NCI-H748 (cell line): ENCODE measurements around the gene CXADR.
"Not testable (repeated sequence)": the region's sequence is repeated elsewhere in the genome, so short reads cannot be mapped to it uniquely, and the experiment has no call there.

Source experiments
- DNase-seq: peaks from one replicate; lab custom pipeline; 2025; ENCODE audit not compliant: unreplicated experiment; lab: John Stamatoyannopoulos, UW

Gene CXADR

DNA sequence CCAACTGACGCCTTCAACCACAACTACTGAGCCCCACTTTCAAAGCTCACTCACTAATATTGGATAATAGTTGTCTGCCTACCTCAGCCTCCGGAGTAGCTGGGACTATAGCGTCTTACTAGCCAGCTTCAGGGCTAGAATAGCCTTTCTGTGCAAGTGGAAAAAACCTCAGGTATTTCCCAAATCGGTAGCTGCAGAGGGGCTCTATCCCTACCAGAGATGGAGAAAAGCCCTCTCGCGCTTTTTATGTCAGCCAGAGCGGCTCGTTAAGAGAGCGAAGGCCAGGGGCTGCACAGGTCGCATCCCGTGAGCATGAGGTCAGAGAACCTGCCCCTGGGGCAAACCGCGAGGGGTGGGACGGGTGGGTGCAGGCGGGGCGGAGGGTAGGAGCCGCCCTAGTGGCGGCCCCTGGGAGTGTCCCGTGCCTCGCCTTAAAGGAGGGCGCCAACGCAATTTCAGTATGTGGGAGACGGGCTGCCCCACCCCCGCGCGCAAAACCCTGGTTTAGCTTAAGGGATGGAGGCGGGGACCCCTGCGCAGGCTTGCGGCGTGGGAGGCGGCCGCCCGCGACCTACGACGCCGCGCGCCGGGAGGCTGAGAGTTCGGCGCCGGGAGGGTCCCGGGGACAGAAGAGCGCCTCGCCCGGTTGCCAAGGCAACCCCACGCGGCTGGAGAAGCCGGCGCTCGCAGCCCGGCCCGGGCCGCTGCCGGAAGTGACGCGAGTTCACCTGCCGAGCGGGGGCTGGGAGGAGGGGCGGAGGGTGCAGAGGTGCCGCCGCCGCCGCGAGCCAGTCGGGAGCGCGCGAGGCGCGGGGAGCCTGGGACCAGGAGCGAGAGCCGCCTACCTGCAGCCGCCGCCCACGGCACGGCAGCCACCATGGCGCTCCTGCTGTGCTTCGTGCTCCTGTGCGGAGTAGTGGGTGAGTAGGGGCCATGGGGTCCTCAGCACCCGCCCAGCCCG, at the start of gene CXADR:
Gene CXADR, plus strand, starts transcription at position 791 of the 961 bp plus-strand sequence. Its CDS starts 87 bp downstream, at position 878.
- DNase-seq, result peak; percentile 94

DNA sequence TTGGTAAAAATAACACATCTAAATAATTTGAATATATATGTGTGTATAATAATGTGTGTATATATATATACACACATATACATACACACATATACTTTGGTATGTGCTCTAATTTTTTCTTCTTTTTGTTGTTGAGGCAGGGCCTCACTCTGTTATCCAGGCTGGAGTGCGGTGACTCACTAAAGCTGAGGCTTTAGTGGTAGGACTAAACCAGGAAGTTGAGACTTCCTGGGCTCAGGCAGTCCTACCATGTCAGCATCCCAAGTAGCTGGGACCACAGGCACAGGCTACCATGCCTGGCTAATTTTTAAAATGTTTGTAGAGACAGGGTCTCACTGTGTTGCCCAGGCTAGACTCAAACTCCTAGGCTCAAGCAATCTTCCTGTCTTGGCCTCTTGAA, 46.7 kb upstream of the CXADR start:
- no peak for DNase-seq

- no peak for DNase-seq
Observed at GRCh38 chr21:17467392-17467791, 45.5 kb upstream of the CXADR start.

DNA sequence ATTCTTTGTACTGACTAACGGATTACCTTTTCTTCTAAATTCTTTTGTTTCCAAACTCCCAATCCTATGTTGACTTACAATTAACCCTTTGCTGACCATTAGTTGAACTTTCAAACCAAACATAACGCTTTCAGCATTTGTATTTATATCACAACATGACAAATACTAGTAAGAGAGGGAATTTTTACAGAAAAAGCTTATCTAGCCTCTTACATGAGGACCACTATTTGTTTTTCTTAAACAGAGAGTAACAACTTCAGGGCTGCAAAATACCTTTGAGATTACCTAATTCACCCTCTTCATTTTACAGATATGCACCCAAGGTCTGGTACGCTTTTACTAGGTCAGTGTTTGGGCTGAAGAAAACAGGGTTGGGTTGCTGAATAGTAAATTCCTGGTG, 45.0 kb upstream of the CXADR start:
- DNase-seq, result no peak

GRCh38 chr21:17468698-17469097, 44.1 kb upstream of the CXADR start:
- DNase-seq, result no peak

- no peak for DNase-seq
Observed at GRCh38 chr21:17469727-17470126, 43.1 kb upstream of the CXADR start.

- no peak for DNase-seq
Observed at GRCh38 chr21:17472182-17472581, 40.7 kb upstream of the CXADR start.

DNA sequence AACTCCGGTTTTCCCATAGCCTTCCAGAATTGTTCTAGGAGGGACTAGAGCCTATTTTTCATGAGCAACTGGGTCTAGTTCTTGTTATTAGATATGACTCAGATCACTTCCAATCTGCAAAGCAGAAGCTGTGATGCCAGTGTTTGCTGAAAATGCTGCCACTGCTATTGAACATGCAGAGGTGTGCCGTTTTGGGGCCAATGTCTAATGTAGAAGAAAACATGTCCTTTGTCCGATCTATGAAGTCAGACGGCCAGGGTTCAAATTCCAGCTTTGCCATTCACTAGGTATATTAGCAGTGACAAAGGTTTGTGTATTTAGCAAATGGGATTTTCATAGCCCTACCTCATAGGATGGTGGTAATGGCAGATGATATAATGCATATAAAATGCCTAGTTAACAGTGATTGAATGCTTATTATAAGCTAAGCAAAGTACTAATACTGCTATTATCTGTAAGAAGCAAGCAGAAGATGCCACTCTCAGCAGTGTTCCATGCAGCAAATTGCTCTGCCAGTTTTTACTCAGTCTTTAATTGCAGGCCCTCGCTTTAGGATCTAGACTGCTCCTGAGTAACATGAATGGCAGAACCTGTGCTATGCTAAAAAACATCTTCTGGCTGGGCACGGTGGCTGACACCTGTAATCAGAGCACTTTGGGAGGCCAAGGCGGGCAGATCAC, 40.1 kb upstream of the CXADR start:
- no peak for DNase-seq

DNA sequence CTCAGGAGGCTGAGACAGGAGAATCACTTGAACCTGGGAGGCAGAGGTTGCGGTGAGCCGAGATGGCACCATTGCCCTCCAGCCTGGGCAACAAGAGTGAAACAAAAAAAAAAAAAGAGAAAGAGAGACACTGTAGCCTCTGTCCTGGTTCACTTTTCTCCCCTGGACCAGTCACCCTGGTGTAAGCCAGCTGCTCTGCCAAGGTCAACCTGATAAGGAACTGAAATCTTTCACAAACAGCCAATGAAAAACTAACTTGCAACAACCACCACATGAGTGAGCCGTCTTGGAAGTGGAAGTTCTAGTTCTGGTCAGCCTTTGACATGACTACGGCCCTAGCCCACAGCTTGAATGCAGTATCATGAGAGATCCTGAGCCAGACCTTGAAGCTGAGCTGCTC, 36.8 kb upstream of the CXADR start:
- DNase-seq, result no peak

DNA sequence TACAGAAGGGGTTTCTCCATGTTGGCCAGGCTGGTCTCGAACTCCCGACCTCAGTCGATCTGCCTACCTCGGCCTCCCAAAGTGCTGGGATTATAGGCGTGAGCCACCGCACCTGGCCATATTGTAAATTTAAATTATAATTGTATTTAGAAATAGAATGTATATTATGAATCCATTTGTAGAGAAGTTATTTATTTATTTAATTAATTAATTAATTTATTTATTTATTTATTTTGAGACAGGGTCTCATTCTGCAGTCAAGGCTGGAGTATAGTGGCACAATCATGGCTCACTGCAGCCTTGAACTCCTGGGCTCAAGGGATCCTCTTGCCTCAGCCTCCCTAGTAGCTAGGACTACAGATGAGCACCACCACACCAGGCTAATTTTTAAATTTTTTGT, 34.7 kb upstream of the CXADR start:
- DNase-seq, result not testable (repeated sequence)

GRCh38 chr21:17479606-17480005, 33.2 kb upstream of the CXADR start:
- DNase-seq, result no peak

DNA sequence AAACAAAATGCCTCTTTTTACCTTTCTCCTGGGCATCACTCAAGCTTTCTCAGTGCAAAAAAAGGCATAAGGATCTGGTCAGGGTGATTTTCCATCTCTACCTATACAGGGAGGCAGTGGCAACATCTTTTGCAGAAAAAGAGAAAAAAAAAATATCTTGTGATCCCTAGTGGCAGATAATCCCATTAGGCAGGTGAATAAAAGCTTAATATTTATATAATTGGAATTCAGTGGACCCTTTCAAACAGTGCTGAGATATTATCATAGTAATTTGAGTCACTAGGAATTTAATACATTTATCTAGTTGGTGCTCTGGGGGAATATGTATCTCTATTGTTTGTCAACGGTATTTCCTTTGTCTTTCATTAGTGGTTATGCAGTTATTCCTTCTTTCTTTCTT, 29.9 kb upstream of the CXADR start:
- DNase-seq, result no peak

GRCh38 chr21:17488620-17489019, 24.2 kb upstream of the CXADR start:
- DNase-seq, result no peak

DNA sequence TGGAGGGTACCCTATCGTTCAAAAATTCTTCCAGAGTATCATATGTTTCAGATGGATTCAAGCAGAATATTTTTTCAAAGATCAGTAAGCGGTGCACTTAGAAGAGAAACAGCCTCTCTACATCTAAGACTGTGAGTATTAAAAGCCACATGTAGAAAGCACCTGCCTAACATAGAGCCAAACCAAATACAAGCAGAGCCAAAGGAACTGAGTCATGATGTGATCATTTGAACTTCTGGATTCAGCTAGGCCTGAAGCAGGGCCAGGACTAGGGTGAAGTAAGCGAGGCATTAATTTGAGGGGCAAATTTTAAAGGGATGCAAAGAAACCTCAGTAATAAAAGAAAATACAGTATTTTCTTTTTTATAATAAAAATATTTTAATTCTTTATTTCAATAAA, 23.3 kb upstream of the CXADR start:
- not testable (repeated sequence) for DNase-seq

- no peak for DNase-seq
Observed at GRCh38 chr21:17491716-17492414, 21.0 kb upstream of the CXADR start.

DNA sequence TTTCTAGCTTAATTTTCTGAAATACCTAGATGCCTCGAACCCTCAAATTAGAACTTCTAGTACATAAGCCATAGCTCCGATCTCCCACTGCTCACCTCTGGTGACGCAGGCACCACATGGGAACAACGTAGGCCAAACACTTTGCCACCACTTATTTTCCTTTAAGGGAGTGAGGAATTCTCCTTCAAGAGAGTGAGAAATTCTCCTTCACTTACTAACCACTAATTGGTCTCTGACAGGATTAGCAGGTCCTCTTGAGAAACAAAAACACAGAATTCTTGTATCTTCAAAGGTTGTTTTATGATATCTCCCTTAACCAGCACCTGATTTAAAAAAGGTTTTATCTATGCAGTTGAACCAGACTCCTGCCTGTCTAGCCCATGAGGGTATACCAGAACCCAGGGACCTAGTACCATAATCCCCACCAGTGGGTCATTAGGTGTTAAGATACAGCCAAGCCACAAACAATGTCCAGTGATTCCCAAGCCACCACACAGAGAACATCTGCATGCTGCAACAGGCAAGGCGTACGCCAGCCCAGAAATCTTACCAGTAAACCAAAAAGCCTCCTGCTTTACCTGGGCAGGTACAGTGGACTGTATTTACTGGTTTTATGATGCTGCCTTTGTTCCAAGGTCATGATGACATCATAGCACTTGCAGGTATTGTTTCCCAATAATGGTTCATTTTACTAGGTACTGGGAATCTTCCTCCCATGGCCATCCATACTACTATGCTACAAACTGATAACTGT, 20.3 kb upstream of the CXADR start:
- DNase-seq, result no peak

DNA sequence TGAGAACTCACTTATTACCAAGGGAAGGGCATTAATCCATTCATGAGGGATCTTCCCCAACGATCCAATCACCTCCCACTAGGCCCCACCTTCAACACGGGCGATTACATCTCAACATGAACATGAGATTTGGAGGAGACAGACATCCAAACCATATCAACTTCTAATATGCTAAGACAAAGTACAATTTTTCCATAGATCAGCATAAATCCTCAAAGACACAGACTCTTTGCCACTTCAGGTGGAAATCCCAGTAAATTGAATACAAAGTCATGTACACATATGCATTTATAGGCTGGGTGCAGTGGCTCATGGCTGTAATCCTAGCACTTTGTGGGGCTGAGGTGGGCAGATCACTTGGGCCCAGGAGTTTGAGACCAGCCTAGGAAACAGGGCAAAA, 18.8 kb upstream of the CXADR start:
- DNase-seq, result no peak

GRCh38 chr21:17495680-17496079, 17.2 kb upstream of the CXADR start:
- no peak for DNase-seq

DNA sequence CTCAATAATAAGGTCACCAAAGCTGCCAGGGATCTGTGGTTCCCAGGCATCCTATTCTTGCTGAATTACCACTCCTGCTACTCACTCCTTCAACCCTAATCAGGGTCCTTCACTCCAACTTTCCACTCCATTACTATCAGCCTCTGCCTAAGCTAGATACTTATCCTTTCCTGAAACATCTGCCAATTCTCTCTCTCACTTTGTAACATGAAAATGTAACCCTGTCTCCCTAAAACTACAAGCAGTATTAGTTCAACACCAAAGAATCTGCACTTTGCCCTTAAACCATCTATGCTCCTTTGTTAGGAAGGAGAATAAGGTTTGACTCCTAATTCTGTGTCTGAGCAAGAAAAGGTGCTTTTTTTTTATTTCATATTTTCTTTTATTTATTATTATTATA, 15.5 kb upstream of the CXADR start:
- no peak for DNase-seq

- peak; percentile 5 for DNase-seq
Observed at GRCh38 chr21:17498586-17498985, 14.3 kb upstream of the CXADR start.
